ENCODE data around the gene CALM1.

DNA sequence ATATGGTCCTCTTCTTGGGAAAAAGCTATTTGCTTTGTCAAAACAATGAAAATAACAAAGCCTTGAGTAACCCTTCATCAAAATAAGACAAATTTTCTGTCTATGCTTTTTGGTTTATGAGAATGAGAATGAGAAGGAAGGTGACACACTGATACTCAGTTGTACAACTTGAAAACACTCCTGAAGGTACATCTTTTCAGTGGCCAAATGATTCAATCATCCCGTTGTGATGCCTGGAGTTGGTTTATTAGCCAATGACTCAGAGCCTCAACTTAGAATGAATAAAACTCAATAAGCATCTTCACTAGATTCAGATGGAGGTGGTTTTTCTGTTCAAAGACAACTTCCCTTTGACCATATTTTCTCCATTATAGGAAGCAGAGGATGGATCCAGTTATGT, 7.8 kb upstream of the CALM1 start:
- TF ChIP-seq, protein P1, sequence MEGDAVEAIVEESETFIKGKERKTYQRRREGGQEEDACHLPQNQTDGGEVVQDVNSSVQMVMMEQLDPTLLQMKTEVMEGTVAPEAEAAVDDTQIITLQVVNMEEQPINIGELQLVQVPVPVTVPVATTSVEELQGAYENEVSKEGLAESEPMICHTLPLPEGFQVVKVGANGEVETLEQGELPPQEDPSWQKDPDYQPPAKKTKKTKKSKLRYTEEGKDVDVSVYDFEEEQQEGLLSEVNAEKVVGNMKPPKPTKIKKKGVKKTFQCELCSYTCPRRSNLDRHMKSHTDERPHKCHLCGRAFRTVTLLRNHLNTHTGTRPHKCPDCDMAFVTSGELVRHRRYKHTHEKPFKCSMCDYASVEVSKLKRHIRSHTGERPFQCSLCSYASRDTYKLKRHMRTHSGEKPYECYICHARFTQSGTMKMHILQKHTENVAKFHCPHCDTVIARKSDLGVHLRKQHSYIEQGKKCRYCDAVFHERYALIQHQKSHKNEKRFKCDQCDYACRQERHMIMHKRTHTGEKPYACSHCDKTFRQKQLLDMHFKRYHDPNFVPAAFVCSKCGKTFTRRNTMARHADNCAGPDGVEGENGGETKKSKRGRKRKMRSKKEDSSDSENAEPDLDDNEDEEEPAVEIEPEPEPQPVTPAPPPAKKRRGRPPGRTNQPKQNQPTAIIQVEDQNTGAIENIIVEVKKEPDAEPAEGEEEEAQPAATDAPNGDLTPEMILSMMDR (IDR thresholded peaks at IDR 0.05) = no peak
- TF ChIP-seq ZFX (IDR thresholded peaks at IDR 0.05; ENCODE audit: borderline replicate concordance) = no peak
